Activated CD8-positive, alpha-beta memory T cell treated with anti-CD3 and anti-CD28 coated beads, Interleukin-2, amount 10 ng/mL, durations not matched to agents 7 days and 5 days (primary cell): ENCODE data around the gene RAET1L. TPM values are rescaled to one million over a fixed set of nuclear protein-coding genes. Genes with fewer than 3 reads are reported as not detected.
"Not testable (repeated sequence)": the region's sequence is repeated elsewhere in the genome, so short reads cannot be mapped to it uniquely, and the experiment has no call there.

Experiments
- ATAC-seq: fragments of 150-1000 bp; cut with Tn5 transposase; one replicate; pipeline ENCODE4 v1.10.0; 2021; ENCODE audit warnings: moderate library complexity
- CTCF ChIA-PET: fragments of 350-600 bp; sonication (Branson Sonifier 250); formaldehyde crosslinking; loops from one replicate; lab custom pipeline; 2021; ENCODE audit warnings: antibody characterized with exemption; lab: Charles Lee
- DNase-seq: peaks from one replicate; pipeline ENCODE4 v3.0.0-alpha.2; 2020
- H3K27ac Mint-ChIP-seq: one replicate; pipeline ENCODE4 v1.8.0; 2021; ENCODE audit warnings: mild to moderate bottlenecking, mixed read lengths
- H3K27me3 Mint-ChIP-seq: one replicate; pipeline ENCODE4 v1.8.0; 2021; ENCODE audit warnings: mixed read lengths
- H3K36me3 Mint-ChIP-seq: one replicate; pipeline ENCODE4 v1.8.0; 2021; ENCODE audit warnings: mild to moderate bottlenecking, mixed read lengths
- H3K4me1 Mint-ChIP-seq: one replicate; pipeline ENCODE4 v1.8.0; 2021; ENCODE audit warnings: mixed read lengths
- H3K4me3 Mint-ChIP-seq: one replicate; pipeline ENCODE4 v1.8.0; 2021; ENCODE audit warnings: mild to moderate bottlenecking, moderate library complexity, mixed read lengths
- H3K9me3 Mint-ChIP-seq: one replicate; pipeline ENCODE4 v1.8.0; 2022; ENCODE audit warnings: low read depth, mixed read lengths
- total RNA-seq, 2 experiments: library from RNA; stranded (reverse); gene quantifications; one replicate each; pipeline ENCODE4 v1.2.3, GENCODE V29; 2021

Gene RAET1L
- total RNA-seq, 2 experiments from 2014 or later: not detected

DNA sequence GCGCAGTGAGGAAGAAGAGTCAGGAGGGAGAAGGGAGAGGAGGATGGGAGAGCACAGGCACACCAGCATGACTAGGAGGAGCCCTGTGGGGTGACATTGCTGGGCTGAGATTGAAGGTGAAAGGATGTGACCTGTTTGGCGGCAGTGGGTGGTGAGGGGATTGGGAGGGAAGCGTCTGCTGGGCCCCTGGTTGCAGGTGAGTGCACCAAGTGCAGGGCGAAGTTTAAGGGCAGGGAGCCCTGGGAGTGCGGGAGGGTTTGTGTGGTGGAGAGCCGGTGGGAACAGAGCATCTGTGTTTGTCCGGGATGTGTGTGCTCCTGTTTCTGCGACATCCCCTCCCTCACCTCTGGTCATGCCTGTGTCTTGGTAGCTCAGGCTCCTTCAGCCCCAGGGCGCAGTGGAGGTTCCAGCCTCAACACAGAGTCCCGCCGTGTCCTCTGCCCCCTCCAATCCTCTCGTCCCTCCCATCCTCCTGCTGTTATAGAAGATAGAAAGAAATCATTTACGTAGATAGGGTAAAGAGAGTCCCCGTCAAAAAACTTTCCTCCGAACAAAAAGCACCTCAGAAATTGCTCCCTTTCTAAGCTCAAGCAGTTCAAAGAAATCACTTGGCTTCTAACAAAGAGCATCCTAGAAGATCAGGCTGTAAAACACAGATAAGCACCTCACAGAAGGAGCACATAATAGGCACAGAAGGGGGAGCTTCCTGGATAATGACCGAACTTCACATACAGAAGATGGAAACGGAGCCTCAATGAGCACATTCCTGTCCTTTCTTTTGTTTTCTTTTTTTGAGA, 36.6 kb downstream of the RAET1L start:
- CTCF ChIA-PET: interaction anchor here (4.4 kb wide), 1 partner anchor 28 kb away, joined by 23 read pairs; no protein-coding TSS in a partner anchor
- Mint-ChIP-seq H3K27me3 (peaks cover 93% of the 10 kb centered on the region), H3K9me3 (peaks cover 6% of the 10 kb centered on the region), H3K27ac (peak overlapping the region; percentile 54), H3K36me3 (peaks cover 11% of the 10 kb centered on the region), H3K4me1 (peaks cover 32% of the 10 kb centered on the region), H3K4me3 (no peak overlapping the region)
- DNase-seq: peak; percentile 30
- no peak for ATAC-seq

DNA sequence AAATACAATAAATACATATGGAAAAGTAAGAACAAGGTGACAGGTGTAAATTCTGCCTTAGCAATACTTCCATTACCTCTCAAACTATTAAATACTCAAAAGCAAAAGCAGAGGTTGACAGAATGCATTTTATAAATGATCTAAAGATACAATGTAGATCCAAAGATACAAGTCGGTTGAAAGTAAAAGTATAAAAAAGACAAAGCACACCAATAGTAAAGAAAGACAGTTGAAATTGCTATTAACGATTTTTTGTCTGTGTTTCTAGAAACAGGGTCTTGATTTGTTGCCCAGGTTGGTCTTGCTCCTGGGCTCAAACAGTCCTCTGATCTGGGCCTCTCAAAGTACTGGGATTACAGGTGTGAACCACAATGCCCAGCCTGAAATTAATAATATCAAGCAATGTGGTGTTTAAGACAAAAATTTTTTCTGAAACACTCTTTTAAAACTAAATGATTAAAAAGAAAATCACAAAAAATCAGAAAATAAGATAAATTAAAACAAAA, 37.7 kb downstream of the RAET1L start:
- peaks cover 11% of the 10 kb centered on the region for H3K36me3 Mint-ChIP-seq
- ATAC-seq: no peak
- CTCF ChIA-PET: no interaction called here
- no peak overlapping the region for H3K27ac Mint-ChIP-seq
- no peak for DNase-seq
- H3K4me3 Mint-ChIP-seq: no peak overlapping the region
- peaks cover 32% of the 10 kb centered on the region for H3K4me1 Mint-ChIP-seq
- peaks cover 91% of the 10 kb centered on the region for H3K27me3 Mint-ChIP-seq
- peaks cover 6% of the 10 kb centered on the region for H3K9me3 Mint-ChIP-seq

DNA sequence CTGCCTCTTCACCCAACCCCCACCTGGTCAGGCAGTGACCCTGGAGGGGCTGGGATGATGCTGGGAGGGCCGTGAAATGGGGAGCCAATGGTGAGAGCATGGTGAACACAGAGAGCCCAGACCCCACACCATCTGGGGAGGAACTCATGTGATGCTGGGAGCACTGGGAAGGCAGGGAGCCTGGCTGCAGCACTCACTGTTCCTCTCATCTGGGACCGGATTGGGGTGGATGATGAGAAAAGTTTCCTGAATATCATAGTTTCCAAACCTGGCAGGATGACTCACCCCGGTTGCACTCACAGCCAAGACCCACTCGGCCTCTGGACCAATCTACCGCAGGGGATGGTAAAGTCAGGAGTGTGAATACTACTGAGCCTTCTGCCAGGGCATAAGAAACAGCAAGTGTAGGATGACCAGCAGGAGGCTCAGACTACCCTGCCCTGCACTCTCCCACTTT, 39.8 kb downstream of the RAET1L start:
- peak; percentile 30 for DNase-seq
- Mint-ChIP-seq H3K9me3 (peaks cover 6% of the 10 kb centered on the region), H3K4me1 (peaks cover 26% of the 10 kb centered on the region), H3K4me3 (no peak overlapping the region), H3K36me3 (peaks cover 11% of the 10 kb centered on the region), H3K27ac (no peak overlapping the region), H3K27me3 (peaks cover 89% of the 10 kb centered on the region)
- CTCF ChIA-PET: no interaction called here
- no peak for ATAC-seq

DNA sequence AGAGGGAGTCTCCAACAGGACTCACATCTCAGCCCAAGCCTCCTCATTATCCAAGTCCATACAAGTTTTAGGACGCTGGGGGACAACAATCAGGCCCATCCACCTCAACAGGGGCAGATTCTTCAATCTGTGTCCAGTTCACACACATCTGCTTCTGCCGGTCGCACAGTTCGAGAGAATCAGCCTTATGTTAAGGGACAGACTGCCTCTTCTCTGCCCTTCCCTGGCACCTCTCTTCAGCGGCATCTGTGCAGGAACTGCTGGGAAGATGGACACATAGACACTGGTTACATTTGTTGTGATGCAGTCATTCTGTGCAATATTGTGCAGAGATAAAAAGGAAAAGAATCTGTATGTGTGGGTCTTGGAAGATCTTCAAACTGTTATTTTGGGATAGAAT, 40.6 kb downstream of the RAET1L start:
- Mint-ChIP-seq H3K9me3 (peaks cover 6% of the 10 kb centered on the region), H3K4me3 (no peak overlapping the region), H3K36me3 (peaks cover 11% of the 10 kb centered on the region), H3K27me3 (peaks cover 86% of the 10 kb centered on the region), H3K27ac (no peak overlapping the region), H3K4me1 (peaks cover 19% of the 10 kb centered on the region)
- no peak for DNase-seq
- CTCF ChIA-PET: interaction anchor here (1.3 kb wide), 1 partner anchor 25 kb away, joined by 6 read pairs; no protein-coding TSS in a partner anchor
- no peak for ATAC-seq

DNA sequence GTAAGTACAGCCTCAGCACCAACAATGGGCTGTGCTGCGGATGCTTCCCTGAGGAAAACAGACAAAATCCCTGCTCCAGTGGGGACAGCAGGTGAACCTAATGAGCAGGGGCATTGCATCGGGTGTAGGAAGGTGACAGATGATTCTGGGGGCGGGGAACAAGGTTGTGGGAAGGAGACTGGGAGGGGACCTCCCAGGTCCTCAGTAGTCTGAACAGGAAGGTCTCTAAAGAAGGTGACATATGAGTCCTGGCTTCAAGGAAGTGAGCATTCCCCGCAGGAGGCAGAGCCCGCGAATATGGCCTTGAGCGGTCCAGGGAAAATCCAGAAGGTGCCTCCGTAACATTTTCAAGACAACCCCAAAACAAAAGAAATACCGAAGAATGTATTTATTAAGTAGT, 42.2 kb downstream of the RAET1L start:
- H3K4me1 Mint-ChIP-seq: peaks cover 7% of the 10 kb centered on the region
- CTCF ChIA-PET: no interaction called here
- DNase-seq (peak; percentile 25), ATAC-seq (no peak)
- peaks cover 2% of the 10 kb centered on the region for H3K36me3 Mint-ChIP-seq
- peaks cover 82% of the 10 kb centered on the region for H3K27me3 Mint-ChIP-seq
- H3K9me3 Mint-ChIP-seq: peaks cover 2% of the 10 kb centered on the region
- no peak overlapping the region for H3K4me3 Mint-ChIP-seq
- no peak overlapping the region for H3K27ac Mint-ChIP-seq

DNA sequence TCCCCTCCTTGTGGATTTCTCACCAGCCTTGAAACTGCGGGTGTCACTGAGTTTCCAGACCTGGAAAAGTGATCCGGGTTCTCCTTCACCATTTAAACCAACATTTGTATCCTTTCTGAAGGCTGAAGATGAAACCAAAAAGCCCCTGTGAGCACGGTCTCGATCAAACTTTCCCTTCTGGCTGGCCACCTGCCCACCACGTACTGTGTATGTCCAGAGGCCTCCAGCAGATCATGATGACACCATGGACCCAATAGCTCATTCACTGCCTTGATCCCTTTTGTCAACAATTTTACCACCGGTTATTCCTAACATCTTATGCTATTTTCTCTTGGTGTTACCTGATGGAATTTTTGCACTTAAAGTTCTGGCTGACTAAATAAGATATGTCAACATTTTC, 46.0 kb downstream of the RAET1L start:
- Mint-ChIP-seq H3K9me3 (no peaks in the 10 kb centered on the region), H3K4me3 (no peak overlapping the region), H3K4me1 (peaks cover 13% of the 10 kb centered on the region), H3K27me3 (peaks cover 83% of the 10 kb centered on the region), H3K27ac (no peak overlapping the region), H3K36me3 (no peaks in the 10 kb centered on the region)
- CTCF ChIA-PET: interaction anchor here (1.4 kb wide), 1 partner anchor 28 kb away, joined by 4 read pairs; no protein-coding TSS in a partner anchor
- ATAC-seq (no peak), DNase-seq (no peak)

DNA sequence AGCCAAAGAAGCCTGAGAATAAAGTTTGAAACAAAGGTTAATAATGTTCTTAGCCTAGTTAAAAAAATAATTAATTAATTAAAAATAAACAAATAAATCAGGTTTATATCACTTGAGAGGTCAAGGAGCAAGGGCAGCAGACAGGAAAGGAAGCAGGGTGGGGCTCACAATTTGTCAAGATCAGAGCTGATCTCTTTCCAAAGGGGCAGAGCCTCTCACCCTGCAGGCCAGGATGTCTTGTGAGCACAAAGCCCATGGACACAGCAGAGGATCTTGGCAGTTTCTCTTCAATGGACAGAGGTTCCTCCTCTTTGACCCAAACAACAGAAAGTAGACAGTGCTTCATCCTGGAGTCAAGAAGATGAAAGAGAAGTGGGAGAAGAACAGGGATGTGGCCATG, 46.7 kb downstream of the RAET1L start:
- no peak for ATAC-seq
- CTCF ChIA-PET: interaction anchor here (1.4 kb wide), 1 partner anchor 29 kb away, joined by 4 read pairs; no protein-coding TSS in a partner anchor
- Mint-ChIP-seq H3K9me3 (no peaks in the 10 kb centered on the region), H3K27me3 (peaks cover 87% of the 10 kb centered on the region), H3K4me3 (no peak overlapping the region), H3K36me3 (no peaks in the 10 kb centered on the region), H3K27ac (no peak overlapping the region), H3K4me1 (peaks cover 18% of the 10 kb centered on the region)
- DNase-seq: no peak

DNA sequence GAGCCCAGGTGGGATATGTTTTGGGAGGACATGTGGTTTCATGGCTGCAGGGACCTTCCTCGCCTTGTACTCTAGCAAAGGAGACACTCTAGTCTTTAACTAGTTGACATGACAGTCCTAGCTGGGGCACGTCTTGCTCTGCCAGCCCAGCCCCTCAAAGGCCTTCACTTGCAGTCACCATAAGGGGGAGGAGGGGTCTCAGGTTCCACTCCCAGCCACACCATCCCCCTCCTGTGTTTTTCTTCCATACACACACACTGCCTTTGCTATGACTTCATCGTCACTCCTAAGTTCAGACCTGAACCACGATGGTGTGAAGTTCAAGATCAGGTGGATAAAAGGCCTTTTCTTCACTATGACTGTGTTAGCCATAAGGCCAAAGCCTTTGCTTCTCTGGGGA, 48.1 kb downstream of the RAET1L start:
- no peaks in the 10 kb centered on the region for H3K36me3 Mint-ChIP-seq
- H3K4me1 Mint-ChIP-seq: peaks cover 18% of the 10 kb centered on the region
- CTCF ChIA-PET: no interaction called here
- H3K4me3 Mint-ChIP-seq: no peak overlapping the region
- ATAC-seq (no peak), DNase-seq (no peak)
- no peaks in the 10 kb centered on the region for H3K9me3 Mint-ChIP-seq
- no peak overlapping the region for H3K27ac Mint-ChIP-seq
- H3K27me3 Mint-ChIP-seq: peaks cover 85% of the 10 kb centered on the region

DNA sequence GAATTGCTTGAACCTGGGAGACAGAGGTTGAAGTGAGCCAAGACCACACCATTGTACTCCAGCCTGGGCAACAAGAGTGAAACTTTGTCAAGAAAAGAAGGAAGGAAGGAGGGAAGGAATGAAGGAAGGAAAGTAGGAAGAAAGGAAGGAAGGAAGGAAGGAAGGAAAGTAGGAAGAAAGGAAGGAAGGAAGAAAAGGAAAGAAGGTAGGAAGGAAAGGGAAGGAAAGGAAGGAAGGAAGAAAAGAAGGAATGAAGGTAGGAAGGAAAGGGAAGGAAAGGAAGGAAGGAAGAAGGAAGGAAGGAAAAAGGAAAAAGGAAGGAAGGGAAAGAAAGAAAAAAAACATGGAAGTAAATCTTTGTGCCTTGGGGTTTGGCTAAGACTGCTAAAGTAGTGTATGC, 49.9 kb downstream of the RAET1L start:
- peaks cover 80% of the 10 kb centered on the region for H3K27me3 Mint-ChIP-seq
- H3K27ac Mint-ChIP-seq: no peak overlapping the region
- no peaks in the 10 kb centered on the region for H3K9me3 Mint-ChIP-seq
- H3K36me3 Mint-ChIP-seq: no peaks in the 10 kb centered on the region
- peaks cover 11% of the 10 kb centered on the region for H3K4me1 Mint-ChIP-seq
- ATAC-seq (no peak), DNase-seq (no peak)
- H3K4me3 Mint-ChIP-seq: no peak overlapping the region
- CTCF ChIA-PET: no interaction called here

DNA sequence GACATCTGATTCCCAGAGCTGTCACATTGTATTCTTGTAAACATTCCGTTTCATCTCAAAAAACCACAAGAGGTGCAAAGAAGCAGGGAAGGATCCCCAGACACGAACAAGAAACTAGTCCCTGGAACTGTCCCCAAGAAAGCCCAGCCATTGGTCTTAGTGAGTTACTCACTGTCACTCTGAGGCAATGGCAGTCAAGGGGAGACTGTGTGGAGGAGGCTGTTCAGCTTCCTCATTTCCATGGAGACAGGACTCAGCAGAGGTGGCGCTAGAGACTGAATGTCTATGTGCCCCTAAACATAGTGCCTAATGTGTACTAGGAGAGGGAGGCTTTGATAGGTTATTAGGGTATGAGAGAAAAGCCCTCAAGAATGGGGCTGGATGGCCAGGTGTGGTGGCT, 50.5 kb downstream of the RAET1L start:
- Mint-ChIP-seq H3K27me3 (peaks cover 83% of the 10 kb centered on the region), H3K4me3 (no peak overlapping the region), H3K4me1 (peaks cover 11% of the 10 kb centered on the region), H3K27ac (no peak overlapping the region), H3K9me3 (no peaks in the 10 kb centered on the region), H3K36me3 (no peaks in the 10 kb centered on the region)
- ATAC-seq (no peak), DNase-seq (peak; percentile 37)
- CTCF ChIA-PET: no interaction called here

DNA sequence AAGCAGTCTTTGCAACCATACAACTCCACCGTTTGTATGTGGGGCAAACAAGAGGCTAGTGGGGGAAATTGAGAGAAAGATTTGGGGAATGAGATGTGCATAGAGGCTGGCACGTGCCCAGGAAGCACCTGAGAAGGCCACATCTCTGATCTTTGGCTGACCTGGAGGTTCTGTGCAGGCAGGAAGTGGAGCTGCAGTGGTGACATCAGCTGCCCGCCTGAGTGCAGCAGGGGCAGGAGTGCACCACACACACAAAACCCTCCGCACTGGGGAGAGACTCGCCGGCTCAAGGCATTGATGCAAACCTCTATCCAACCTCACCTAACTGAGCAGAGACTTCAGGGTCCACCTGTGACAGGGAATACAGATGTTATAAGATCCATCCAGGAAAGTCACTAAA, 50.9 kb downstream of the RAET1L start:
- H3K36me3 Mint-ChIP-seq, H3K27ac Mint-ChIP-seq, H3K4me3 Mint-ChIP-seq, H3K9me3 Mint-ChIP-seq, CTCF ChIA-PET: not testable (repeated sequence)
- Mint-ChIP-seq H3K27me3 (peaks cover 84% of the 10 kb centered on the region), H3K4me1 (peaks cover 11% of the 10 kb centered on the region)
- DNase-seq (peak; percentile 56), ATAC-seq (peak; percentile 78)

DNA sequence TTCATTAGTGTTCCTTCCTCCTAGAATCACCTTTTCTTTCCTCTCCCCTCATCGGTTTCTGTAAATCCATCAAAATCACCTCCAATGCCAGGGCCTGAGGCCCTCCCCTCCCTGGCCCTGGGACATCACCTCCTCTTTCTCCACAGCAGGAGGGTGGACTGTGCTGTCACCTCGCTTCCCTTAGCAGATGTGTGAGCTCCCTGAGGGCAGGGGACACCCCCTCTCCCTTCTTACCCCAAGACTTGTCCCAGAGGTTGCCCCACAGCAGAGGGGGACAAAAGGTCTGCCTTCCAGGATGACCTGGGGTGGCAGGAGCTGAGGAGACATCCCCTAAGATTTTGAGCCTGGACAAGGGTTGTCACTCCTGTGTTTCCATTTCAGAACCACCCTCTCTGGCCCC, 55.7 kb downstream of the RAET1L start:
- CTCF ChIA-PET: no interaction called here
- H3K9me3 Mint-ChIP-seq: no peaks in the 10 kb centered on the region
- no peak overlapping the region for H3K4me3 Mint-ChIP-seq
- ATAC-seq (no peak), DNase-seq (no peak)
- H3K27ac Mint-ChIP-seq: no peak overlapping the region
- H3K36me3 Mint-ChIP-seq: peaks cover 3% of the 10 kb centered on the region
- peaks cover 13% of the 10 kb centered on the region for H3K4me1 Mint-ChIP-seq
- peaks cover 74% of the 10 kb centered on the region for H3K27me3 Mint-ChIP-seq

DNA sequence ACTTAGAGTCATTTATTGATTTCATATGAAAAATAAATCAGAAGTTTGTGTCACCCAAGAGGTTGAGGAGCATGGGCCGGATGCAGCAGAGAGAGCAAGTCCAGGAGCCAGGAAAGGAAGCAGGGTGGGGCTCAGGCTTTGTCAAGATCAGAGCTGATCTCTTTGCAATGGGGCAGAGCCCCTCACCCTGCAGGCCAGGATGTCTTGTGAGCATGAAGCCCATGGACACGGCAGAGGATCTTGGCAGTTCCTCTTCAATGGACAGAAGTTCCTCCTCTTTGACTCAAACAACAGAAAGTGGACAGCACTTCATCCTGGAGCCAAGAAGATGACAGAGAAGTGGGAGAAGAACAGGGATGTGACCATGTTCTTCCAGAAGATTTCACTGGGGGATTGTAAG, 56.4 kb downstream of the RAET1L start:
- H3K36me3 Mint-ChIP-seq, DNase-seq, H3K9me3 Mint-ChIP-seq, ATAC-seq, CTCF ChIA-PET, H3K27ac Mint-ChIP-seq, H3K4me3 Mint-ChIP-seq: not testable (repeated sequence)
- Mint-ChIP-seq H3K4me1 (peaks cover 12% of the 10 kb centered on the region), H3K27me3 (peaks cover 74% of the 10 kb centered on the region)
